Suprapubic skin (tissue), 4 donors: ENCODE results near the gene GRM5.

ENCODE experiments used
- CTCF ChIP-seq, 2 donors: fragments of 200-600 bp in 1 of 2; fragments of 450-650 bp in 1 of 2; sonication (generic) in 1 of 2; IDR thresholded peaks; one replicate each; pipeline ENCODE4 v1.5.1; 2016 to 2019; ENCODE audit warnings: antibody characterized with exemption in 2 of 2, mild to moderate bottlenecking in 1 of 2, moderate library complexity in 1 of 2
- EP300 ChIP-seq: sonication (generic); formaldehyde crosslinking; IDR thresholded peaks from one replicate; pipeline ENCODE4 v1.6.1; 2017; ENCODE audit warnings: antibody characterized with exemption
- POLR2A ChIP-seq, 2 donors: fragments of 450-650 bp; IDR thresholded peaks; one replicate each; pipeline ENCODE4 v1.6.1; 2017; ENCODE audit warnings: antibody characterized with exemption in 2 of 2, mild to moderate bottlenecking in 2 of 2, moderate library complexity in 2 of 2
- POLR2AphosphoS5 ChIP-seq, 3 donors: sonication (generic); formaldehyde crosslinking; IDR thresholded peaks; one replicate each; pipeline ENCODE4 v1.6.1; 2017; ENCODE audit warnings: antibody characterized with exemption in 3 of 3

- TF ChIP-seq CTCF (IDR thresholded peaks at IDR 0.05) (no peak), EP300 (no peak), POLR2AphosphoS5 (IDR thresholded peaks at IDR 0.05) (no peak), POLR2A (IDR thresholded peaks at IDR 0.05) (no peak)
Observed at GRCh38 chr11:88814076-88814475, 251.7 kb downstream of the GRM5 start.
